Liver (tissue), 9 donors: ENCODE results near the gene HOXD11. TPM values are rescaled to one million over a fixed set of nuclear protein-coding genes. Genes with fewer than 3 reads are reported as not detected.

Source experiments
- DNase-seq: peaks from one replicate; pipeline ENCODE4 v3.0.0-alpha.2; 2017; ENCODE audit warnings: low spot score
- H3K27ac ChIP-seq, 2 donors: one replicate each; pipeline ENCODE4 v1.7.0; 2013; ENCODE audit warnings: inconsistent platforms in 2 of 2, low read length in 2 of 2, control low read depth in 1 of 2, low read depth in 1 of 2, mild to moderate bottlenecking in 1 of 2
- H3K27me3 ChIP-seq, 4 donors: one replicate each; pipeline versions ENCODE4 v1.6.1 to v1.7.0; 2013; ENCODE audit warnings: low read length in 3 of 4, inconsistent platforms in 1 of 4, mild to moderate bottlenecking in 1 of 4, moderate library complexity in 1 of 4; ENCODE audit not compliant: control insufficient read depth in 4 of 4, insufficient read depth in 4 of 4
- H3K36me3 ChIP-seq, 4 donors: one replicate each; pipeline versions ENCODE4 v1.6.1 to v1.7.0; 2013; ENCODE audit warnings: low read length in 3 of 4, mild to moderate bottlenecking in 3 of 4, low read depth in 1 of 4, moderate library complexity in 1 of 4; ENCODE audit not compliant: control insufficient read depth in 4 of 4, insufficient read depth in 3 of 4
- H3K4me1 ChIP-seq, 4 donors: one replicate each; pipeline versions ENCODE4 v1.6.1 to v1.7.0; 2013; ENCODE audit warnings: low read length in 3 of 4, mild to moderate bottlenecking in 3 of 4, moderate library complexity in 1 of 4; ENCODE audit not compliant: control insufficient read depth in 4 of 4, insufficient read depth in 4 of 4
- H3K4me3 ChIP-seq, 3 donors: one replicate each; pipeline versions ENCODE4 v1.6.1 to v1.7.0; 2013; ENCODE audit warnings: low read length in 3 of 3, control low read depth in 1 of 3, low read depth in 1 of 3, mild to moderate bottlenecking in 1 of 3
- H3K9ac ChIP-seq, 2 donors: one replicate each; pipeline ENCODE4 v1.7.0; 2013; ENCODE audit warnings: low read length in 2 of 2, mild to moderate bottlenecking in 2 of 2, moderate library complexity in 2 of 2, control low read depth in 1 of 2, low read depth in 1 of 2
- H3K9me3 ChIP-seq, 4 donors: one replicate each; pipeline versions ENCODE4 v1.6.1 to v1.7.0; 2013; ENCODE audit warnings: low read length in 3 of 4; ENCODE audit not compliant: control insufficient read depth in 4 of 4
- FOXA1 ChIP-seq: IDR thresholded peaks from 2 replicates; pipeline ENCODE4 v1.6.1; 2016; ENCODE audit warnings: antibody characterized with exemption
- FOXA2 ChIP-seq: IDR thresholded peaks from 2 replicates; pipeline ENCODE4 v1.6.1; 2016; ENCODE audit warnings: antibody characterized with exemption
- GABPA ChIP-seq, 2 donors: IDR thresholded peaks in 1 of 2; conservative IDR thresholded peaks in 1 of 2; 2 replicates each; pipeline ENCODE4 v1.6.1; 2016; ENCODE audit warnings: antibody characterized with exemption in 2 of 2, mild to moderate bottlenecking in 1 of 2, moderate library complexity in 1 of 2
- HNF4A ChIP-seq, 2 donors: conservative IDR thresholded peaks; 2 replicates each; pipeline ENCODE4 v1.6.1; 2016; ENCODE audit warnings: antibody characterized with exemption in 2 of 2, mild to moderate bottlenecking in 2 of 2
- HNF4G ChIP-seq: IDR thresholded peaks from 2 replicates; pipeline ENCODE4 v1.6.1; 2016; ENCODE audit warnings: antibody characterized with exemption
- JUND ChIP-seq, 2 donors: IDR thresholded peaks; 2 replicates each; pipeline ENCODE4 v1.6.1; 2016; ENCODE audit warnings: antibody characterized with exemption in 2 of 2
- NR2F2 ChIP-seq: IDR thresholded peaks from 2 replicates; pipeline ENCODE4 v1.6.1; 2016; ENCODE audit warnings: antibody characterized with exemption
- RAD21 ChIP-seq, 2 donors: IDR thresholded peaks; 2 replicates each; pipeline ENCODE4 v1.6.1; 2016; ENCODE audit warnings: antibody characterized with exemption in 2 of 2, mild to moderate bottlenecking in 2 of 2
- REST ChIP-seq: IDR thresholded peaks from 2 replicates; pipeline ENCODE4 v1.6.1; 2016; ENCODE audit warnings: antibody characterized with exemption, mild to moderate bottlenecking
- RXRA ChIP-seq, 2 donors: IDR thresholded peaks; 2 replicates each; pipeline ENCODE4 v1.6.1; 2017 to 2018; ENCODE audit warnings: antibody characterized with exemption in 2 of 2, mild to moderate bottlenecking in 1 of 2
- SP1 ChIP-seq: IDR thresholded peaks from 2 replicates; pipeline ENCODE4 v1.6.1; 2018; ENCODE audit warnings: antibody characterized with exemption, mild to moderate bottlenecking
- TAF1 ChIP-seq: conservative IDR thresholded peaks from 2 replicates; pipeline ENCODE4 v1.6.1; 2016; ENCODE audit warnings: antibody characterized with exemption, mild to moderate bottlenecking
- YY1 ChIP-seq: IDR thresholded peaks from 2 replicates; pipeline ENCODE4 v1.6.1; 2016; ENCODE audit warnings: antibody characterized with exemption, mild to moderate bottlenecking
- ZBTB33 ChIP-seq: IDR thresholded peaks from 2 replicates; pipeline ENCODE4 v1.6.1; 2016; ENCODE audit warnings: antibody characterized with exemption
- WGBS: extraction: QIAGEN DNeasy Blood & Tissue Kit; methylation state at CpG from one replicate; pipeline ENCODE4 v1.1.7; 2013; 5-methylcytosine and 5-hydroxymethylcytosine counted together
- polyA plus RNA-seq, 2 donors: library from polyadenylated mRNA; stranded (reverse) in 1 of 2; unstranded in 1 of 2; fragments of 200-250 nt in 1 of 2; fragments of >200 nt in 1 of 2; fragmentation: Nextera tagmentation in 1 of 2; extraction: Ambion mirVana in 1 of 2; gene quantifications; one replicate each; pipeline versions ENCODE4 v1.2.1 to v1.2.3, GENCODE V29; 2013 to 2015
- total RNA-seq, 2 donors: library from RNA; depleted of rRNA; stranded (reverse); fragments of >200 nt; gene quantifications; one replicate each; pipeline ENCODE4 v1.2.3, GENCODE V29; 2014
- TF ChIP-seq, protein P1 (sequence below): fragments of 150-350 bp; IDR thresholded peaks from 2 replicates; pipeline ENCODE4 v1.5.1; 2017; ENCODE audit warnings: improper control_type of control experiment, low read depth, low read length; ENCODE audit not compliant: missing input control
- TF ChIP-seq, protein P2 (sequence below): IDR thresholded peaks from 2 replicates; pipeline ENCODE4 v1.6.1; 2016; ENCODE audit warnings: antibody characterized with exemption
- TF ChIP-seq, protein P3 (sequence below): IDR thresholded peaks from 2 replicates; pipeline ENCODE4 v1.6.1; 2016; ENCODE audit warnings: antibody characterized with exemption
- donor health status: healthy.
- donor health status: healthy.
- donor health status: healthy.
- donor health status: healthy.
- donor health status: healthy.

The HOXD11 gene
- total and polyA plus RNA-seq, 4 donors: not detected

DNA sequence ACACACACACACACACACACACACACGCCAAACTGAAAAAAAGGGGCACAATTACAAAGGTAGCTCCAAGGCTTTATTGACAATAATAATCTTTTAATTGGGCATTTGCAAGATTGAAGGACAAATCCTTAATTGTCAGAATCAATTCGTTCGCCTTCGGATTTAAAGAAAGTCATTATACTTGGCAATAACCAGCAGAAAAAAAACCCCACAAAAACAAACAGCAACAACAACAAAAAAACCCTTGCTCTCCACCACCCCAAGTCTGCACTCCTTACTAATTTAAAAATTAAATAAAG is 20.6 kb downstream of the HOXD11 start:
- Histone ChIP-seq H3K27ac (no peak overlapping the region), H3K9me3 (peaks cover 0 to 11% (median 0%) of the 10 kb centered on the region in 4 donors), H3K36me3 (no peaks in the 10 kb centered on the region), H3K9ac (no peak overlapping the region), H3K27me3 (peaks cover 10 to 47% (median 27%) of the 10 kb centered on the region in 4 donors), H3K4me3 (no peak overlapping the region), H3K4me1 (peaks cover 6 to 20% (median 10%) of the 10 kb centered on the region in 4 donors)
- no peak for DNase-seq
- 23% methylated on average over 4 of the region's 4 CpGs for WGBS
- TF ChIP-seq, protein P1, sequence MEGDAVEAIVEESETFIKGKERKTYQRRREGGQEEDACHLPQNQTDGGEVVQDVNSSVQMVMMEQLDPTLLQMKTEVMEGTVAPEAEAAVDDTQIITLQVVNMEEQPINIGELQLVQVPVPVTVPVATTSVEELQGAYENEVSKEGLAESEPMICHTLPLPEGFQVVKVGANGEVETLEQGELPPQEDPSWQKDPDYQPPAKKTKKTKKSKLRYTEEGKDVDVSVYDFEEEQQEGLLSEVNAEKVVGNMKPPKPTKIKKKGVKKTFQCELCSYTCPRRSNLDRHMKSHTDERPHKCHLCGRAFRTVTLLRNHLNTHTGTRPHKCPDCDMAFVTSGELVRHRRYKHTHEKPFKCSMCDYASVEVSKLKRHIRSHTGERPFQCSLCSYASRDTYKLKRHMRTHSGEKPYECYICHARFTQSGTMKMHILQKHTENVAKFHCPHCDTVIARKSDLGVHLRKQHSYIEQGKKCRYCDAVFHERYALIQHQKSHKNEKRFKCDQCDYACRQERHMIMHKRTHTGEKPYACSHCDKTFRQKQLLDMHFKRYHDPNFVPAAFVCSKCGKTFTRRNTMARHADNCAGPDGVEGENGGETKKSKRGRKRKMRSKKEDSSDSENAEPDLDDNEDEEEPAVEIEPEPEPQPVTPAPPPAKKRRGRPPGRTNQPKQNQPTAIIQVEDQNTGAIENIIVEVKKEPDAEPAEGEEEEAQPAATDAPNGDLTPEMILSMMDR: no peak
- no peak for TF ChIP-seq YY1
- TF ChIP-seq TAF1: no peak
- TF ChIP-seq RAD21 (IDR thresholded peaks at IDR 0.05): no peak
- TF ChIP-seq FOXA2: no peak
- no peak for TF ChIP-seq SP1
- no peak for TF ChIP-seq GABPA (IDR thresholded peaks at IDR 0.05 in 1 of 2, conservative IDR thresholded peaks at IDR 0.05 in 1 of 2)
- TF ChIP-seq RXRA (IDR thresholded peaks at IDR 0.05): no peak
- no peak for TF ChIP-seq HNF4G
- no peak for TF ChIP-seq ZBTB33
- TF ChIP-seq JUND (IDR thresholded peaks at IDR 0.05): no peak
- TF ChIP-seq, protein P2, sequence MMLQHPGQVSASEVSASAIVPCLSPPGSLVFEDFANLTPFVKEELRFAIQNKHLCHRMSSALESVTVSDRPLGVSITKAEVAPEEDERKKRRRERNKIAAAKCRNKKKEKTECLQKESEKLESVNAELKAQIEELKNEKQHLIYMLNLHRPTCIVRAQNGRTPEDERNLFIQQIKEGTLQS: no peak
- no peak for TF ChIP-seq HNF4A (conservative IDR thresholded peaks at IDR 0.05)
- TF ChIP-seq REST: no peak
- no peak for TF ChIP-seq FOXA1
- TF ChIP-seq NR2F2: no peak
- TF ChIP-seq, protein P3, sequence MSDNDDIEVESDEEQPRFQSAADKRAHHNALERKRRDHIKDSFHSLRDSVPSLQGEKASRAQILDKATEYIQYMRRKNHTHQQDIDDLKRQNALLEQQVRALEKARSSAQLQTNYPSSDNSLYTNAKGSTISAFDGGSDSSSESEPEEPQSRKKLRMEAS: no peak
